ENCODE data around the gene STT3B.

DNA sequence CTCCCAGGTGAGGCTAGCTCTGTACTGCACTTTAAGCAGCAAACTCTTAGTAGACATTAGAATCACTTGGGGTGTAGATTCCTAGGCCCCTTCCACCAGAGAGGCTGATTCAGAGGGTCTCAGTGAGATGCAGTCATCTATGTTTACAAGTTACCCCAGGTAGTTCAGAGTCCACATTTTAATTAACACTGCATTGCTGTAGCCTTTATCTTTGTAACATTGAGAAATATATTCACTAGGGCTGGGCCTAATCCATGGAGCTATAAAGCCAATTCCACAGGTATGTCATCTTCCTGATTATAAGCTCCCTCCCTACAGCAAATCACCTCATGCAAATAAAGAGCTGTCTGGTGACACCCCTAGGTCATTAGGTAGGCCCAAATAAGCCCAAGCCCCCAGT, 39.6 kb upstream of the STT3B start:
- TF ChIP-seq POLR2AphosphoS5 (IDR thresholded peaks at IDR 0.05) (no peak), POLR2A (IDR thresholded peaks at IDR 0.05) (no peak)

Data from stomach (tissue), 4 donors.